HAP-1 (cell line): ENCODE measurements around the gene SALL4.
"Not testable (repeated sequence)": the region's sequence is repeated elsewhere in the genome, so short reads cannot be mapped to it uniquely, and the experiment has no call there.

Experiments used
- DNase-seq, 2 experiments: peaks; one replicate each; pipeline ENCODE4 v3.0.0-alpha.2; 2016 to 2020; ENCODE audit warnings: low spot score in 2 of 2
- H3K27me3 ChIP-seq: fragments of 250-450 bp; sonication (Bioruptor Pico); 2 replicates; pipeline ENCODE4 v1.5.1; 2020; ENCODE audit warnings: low read depth, mild to moderate bottlenecking, moderate library complexity
- H3K36me3 ChIP-seq: fragments of 250-450 bp; sonication (Bioruptor Pico); replicated peaks from 2 replicates; pipeline ENCODE4 v1.5.1; 2020; ENCODE audit warnings: mild to moderate bottlenecking
- H3K4me1 ChIP-seq: fragments of 250-450 bp; sonication (Bioruptor Pico); 2 replicates; pipeline ENCODE4 v1.5.1; 2020; ENCODE audit warnings: mild to moderate bottlenecking
- H3K4me3 ChIP-seq: fragments of 250-450 bp; sonication (Bioruptor Pico); 2 replicates; pipeline ENCODE4 v1.5.1; 2020; ENCODE audit warnings: mild to moderate bottlenecking, moderate library complexity
- H3K9me3 ChIP-seq: fragments of 250-450 bp; sonication (Bioruptor Pico); 2 replicates; pipeline ENCODE4 v1.5.1; 2020; ENCODE audit warnings: mild to moderate bottlenecking, moderate library complexity
- in situ Hi-C: fragments of 300-500 bp; cut with MboI; formaldehyde crosslinking; loops from 3 replicates; pipeline ENCODE4 v1.14.3; 2020; ENCODE audit warnings: low sequenced_read_pairs, inconsistent platforms, mixed read lengths

SALL4 gene

GRCh38 chr20:51802170-51802751 lies at the start of gene SALL4:
TSS of gene SALL4 (minus strand) at chr20:51802521. CDS start at chr20:51802408, 113 bp downstream.
- H3K9me3 ChIP-seq, result no peaks in the 10 kb centered on the region
- DNase-seq, result no peak
- H3K27me3 ChIP-seq, result no peaks in the 10 kb centered on the region
- in situ Hi-C loops, result no loop called here
- H3K4me3 ChIP-seq, result no peak within 1 kb of the TSS
- H3K36me3 ChIP-seq, result no peaks in the 10 kb centered on the region; the same call in 1 of the 2 replicates
- peaks cover 47% of the 10 kb centered on the region for H3K4me1 ChIP-seq

- Histone ChIP-seq H3K27me3 (no peaks in the 10 kb centered on the region), H3K4me3 (no peak overlapping the region), H3K9me3 (no peaks in the 10 kb centered on the region), H3K36me3 (no peaks in the 10 kb centered on the region), H3K4me1 (peaks cover 22% of the 10 kb centered on the region)
- in situ Hi-C loops, result no loop called here
- DNase-seq, result peak in 1 of 2 experiments; percentile 66
Observed at GRCh38 chr20:51848346-51848745, 46.0 kb upstream of the SALL4 start.

GRCh38 chr20:51840865-51841264 lies 38.5 kb upstream of the SALL4 start:
- Histone ChIP-seq H3K4me3 (no peak overlapping the region), H3K36me3 (no peaks in the 10 kb centered on the region), H3K9me3 (no peaks in the 10 kb centered on the region), H3K27me3 (no peaks in the 10 kb centered on the region), H3K4me1 (peaks cover 11% of the 10 kb centered on the region)
- in situ Hi-C loops, result no loop called here
- DNase-seq, result no peak

- no peaks in the 10 kb centered on the region for H3K36me3 ChIP-seq
- in situ Hi-C loops, result no loop called here
- peaks cover 11% of the 10 kb centered on the region for H3K4me1 ChIP-seq
- DNase-seq, result peak; percentile 53 to 59
- no peak overlapping the region for H3K4me3 ChIP-seq
- H3K27me3 ChIP-seq, result no peaks in the 10 kb centered on the region
- no peaks in the 10 kb centered on the region for H3K9me3 ChIP-seq
Observed at GRCh38 chr20:51837876-51838420, 35.6 kb upstream of the SALL4 start.

- in situ Hi-C loops, result no loop called here
- no peak overlapping the region for H3K4me3 ChIP-seq
- H3K27me3 ChIP-seq, result no peaks in the 10 kb centered on the region
- H3K9me3 ChIP-seq, result no peaks in the 10 kb centered on the region
- peak in 1 of 2 experiments; percentile 40 for DNase-seq
- H3K4me1 ChIP-seq, result peaks cover 11% of the 10 kb centered on the region
- no peaks in the 10 kb centered on the region for H3K36me3 ChIP-seq
Observed at GRCh38 chr20:51837436-51837835, 35.1 kb upstream of the SALL4 start.

GRCh38 chr20:51833326-51833725 lies 31.0 kb upstream of the SALL4 start:
- H3K27me3 ChIP-seq, result no peaks in the 10 kb centered on the region
- in situ Hi-C loops, result no loop called here
- no peaks in the 10 kb centered on the region for H3K36me3 ChIP-seq
- no peak for DNase-seq
- H3K4me1 ChIP-seq, result peaks cover 15% of the 10 kb centered on the region
- H3K4me3 ChIP-seq, result no peak overlapping the region
- no peaks in the 10 kb centered on the region for H3K9me3 ChIP-seq

- no peaks in the 10 kb centered on the region for H3K36me3 ChIP-seq
- no peaks in the 10 kb centered on the region for H3K27me3 ChIP-seq
- H3K4me3 ChIP-seq, result no peak overlapping the region
- H3K9me3 ChIP-seq, result no peaks in the 10 kb centered on the region
- no peak for DNase-seq
- peaks cover 5% of the 10 kb centered on the region for H3K4me1 ChIP-seq
- in situ Hi-C loops, result no loop called here
Observed at GRCh38 chr20:51832276-51832675, 30.0 kb upstream of the SALL4 start.

GRCh38 chr20:51831866-51832265 lies 29.5 kb upstream of the SALL4 start:
- no peak overlapping the region for H3K4me3 ChIP-seq
- H3K9me3 ChIP-seq, result no peaks in the 10 kb centered on the region
- peaks cover 5% of the 10 kb centered on the region for H3K4me1 ChIP-seq
- in situ Hi-C loops, result no loop called here
- no peaks in the 10 kb centered on the region for H3K36me3 ChIP-seq
- DNase-seq, result no peak
- H3K27me3 ChIP-seq, result no peaks in the 10 kb centered on the region

GRCh38 chr20:51830538-51830937 lies 28.2 kb upstream of the SALL4 start:
- Histone ChIP-seq H3K4me1 (peaks cover 5% of the 10 kb centered on the region), H3K36me3 (no peaks in the 10 kb centered on the region), H3K27me3 (no peaks in the 10 kb centered on the region), H3K9me3 (no peaks in the 10 kb centered on the region; the same call in 1 of the 2 replicates), H3K4me3 (no peak overlapping the region)
- no peak for DNase-seq
- in situ Hi-C loops, result no loop called here

GRCh38 chr20:51828762-51829161 lies 26.4 kb upstream of the SALL4 start:
- Histone ChIP-seq H3K27me3 (no peaks in the 10 kb centered on the region), H3K36me3 (no peaks in the 10 kb centered on the region), H3K4me1 (peaks cover 5% of the 10 kb centered on the region), H3K4me3 (no peak overlapping the region), H3K9me3 (no peaks in the 10 kb centered on the region; the same call in 1 of the 2 replicates)
- in situ Hi-C loops, result no loop called here
- peak in 1 of 2 experiments; percentile 12 for DNase-seq

GRCh38 chr20:51826372-51826771 lies 24.1 kb upstream of the SALL4 start:
- no peak for DNase-seq
- Histone ChIP-seq H3K36me3 (no peaks in the 10 kb centered on the region), H3K27me3 (no peaks in the 10 kb centered on the region), H3K9me3 (no peaks in the 10 kb centered on the region; the same call in 1 of the 2 replicates), H3K4me3 (no peak overlapping the region), H3K4me1 (peaks cover 5% of the 10 kb centered on the region; the same call in 1 of the 2 replicates)
- in situ Hi-C loops, result no loop called here

- H3K9me3 ChIP-seq, result no peaks in the 10 kb centered on the region
- H3K27me3 ChIP-seq, result no peaks in the 10 kb centered on the region
- no peaks in the 10 kb centered on the region for H3K36me3 ChIP-seq
- H3K4me3 ChIP-seq, result no peak overlapping the region
- no peak for DNase-seq
- H3K4me1 ChIP-seq, result no peaks in the 10 kb centered on the region
- in situ Hi-C loops, result no loop called here
Observed at GRCh38 chr20:51818479-51819008, 16.2 kb upstream of the SALL4 start.

- H3K36me3 ChIP-seq, in situ Hi-C loops, H3K4me3 ChIP-seq, H3K4me1 ChIP-seq, H3K27me3 ChIP-seq, DNase-seq, H3K9me3 ChIP-seq: not testable (repeated sequence)
Observed at GRCh38 chr20:51816856-51817255, 14.5 kb upstream of the SALL4 start.

GRCh38 chr20:51815383-51816076 lies 13.2 kb upstream of the SALL4 start:
- in situ Hi-C loops, result no loop called here
- Histone ChIP-seq H3K4me3 (no peak overlapping the region), H3K4me1 (peaks cover 22% of the 10 kb centered on the region), H3K36me3 (no peaks in the 10 kb centered on the region), H3K9me3 (no peaks in the 10 kb centered on the region), H3K27me3 (no peaks in the 10 kb centered on the region)
- no peak for DNase-seq
